Measurements from ENCODE around the gene LAMTOR1. TPM values are rescaled to one million over a fixed set of nuclear protein-coding genes. Genes with fewer than 3 reads are reported as not detected.

Gene LAMTOR1
- total and polyA plus RNA-seq, 10 of the 15 experiments (the other 5 are each of a cell fraction or from before 2014, with no cell fraction given): 58.8 to 141 (median 110) TPM

GRCh38 chr11:72048766-72049460, 54.2 kb downstream of the LAMTOR1 start:
- H3K4me2 ChIP-seq (ENCODE audit: control insufficient read depth, insufficient read depth): no peak overlapping the region
- H2AFZ ChIP-seq (ENCODE audit: control insufficient read depth, low read depth, low read length): no peak overlapping the region
- ChIA-PET CTCF (interaction anchor here (0.8 to 3.1 kb wide), 6 partner anchors 9 to 71 kb away, joined by 3 to 12 read pairs (median 4); no protein-coding TSS in a partner anchor), SMC1A (ENCODE audit: uncharacterized antibody, unreplicated experiment) (interaction anchor here (1.0 to 1.7 kb wide), 4 partner anchors 8 to 117 kb away, joined by 3 to 5 read pairs (median 3); no protein-coding TSS in a partner anchor), RAD21 (ENCODE audit: unreplicated experiment) (no interaction called here), POLR2A (interaction anchor here (1.2 kb wide), 1 partner anchor 24 kb away, joined by 3 read pairs; no protein-coding TSS in a partner anchor)
- no peaks in the 10 kb centered on the region for H3K4me1 ChIP-seq (ENCODE audit: control insufficient read depth, insufficient read depth, low read length)
- WGBS (ENCODE audit: insufficient coverage, insufficient replicate concordance, low lambda C conversion rate, missing lambda C conversion rate): 94% methylated on average over 3 of the region's 3 CpGs
- TF ChIP-seq MXI1 (IDR thresholded peaks at IDR 0.05; ENCODE audit: low read depth, low read length): no peak
- no peak for TF ChIP-seq ZZZ3 (IDR thresholded peaks at IDR 0.05; ENCODE audit: control insufficient read depth, insufficient read length, low read depth)
- no peak for TF ChIP-seq JUNB (IDR thresholded peaks at IDR 0.05)
- TF ChIP-seq PAX8 (IDR thresholded peaks at IDR 0.05): no peak
- no peak for TF ChIP-seq SUZ12 (IDR thresholded peaks at IDR 0.05; ENCODE audit: unreplicated experiment)
- no peak for TF ChIP-seq YBX1 (IDR thresholded peaks at IDR 0.05)
- TF ChIP-seq IKZF2 (IDR thresholded peaks at IDR 0.05): no peak
- TF ChIP-seq SIN3A (IDR thresholded peaks at IDR 0.05; ENCODE audit: low read depth, low read length): no peak
- peaks cover 2% of the 10 kb centered on the region for H3K79me2 ChIP-seq (ENCODE audit: control insufficient read depth, insufficient read depth, low read length)
- H3K36me3 ChIP-seq (ENCODE audit: control insufficient read depth in 2 of 2, insufficient read depth in 2 of 2, low read length in 1 of 2): peaks cover 3 to 10% of the 10 kb centered on the region in 2 experiments; a peak in 3 of 4 replicates
- no peak for FAIRE-seq
- BruUV-seq (replicated peaks): no TSS peak
- no peak for ATAC-seq
- H3K27me3 ChIP-seq (replicated peaks in 1 of 2; ENCODE audit: control insufficient read depth in 2 of 2, insufficient read depth in 2 of 2, low read length in 1 of 2): no peaks in the 10 kb centered on the region
- H3K4me3 ChIP-seq: no peak overlapping the region
- no peak overlapping the region for H3K9ac ChIP-seq (ENCODE audit: control insufficient read depth, insufficient read depth, low read length)
- in situ Hi-C loops (cut with MboI): no loop called here
- H4K20me1 ChIP-seq (ENCODE audit: control insufficient read depth, insufficient read depth): no peaks in the 10 kb centered on the region
- H3K27ac ChIP-seq (ENCODE audit: control insufficient read depth, insufficient read depth): no peak overlapping the region
- no peaks in the 10 kb centered on the region for H3K9me3 ChIP-seq (replicated peaks; ENCODE audit: control insufficient read depth, insufficient read depth, low read length)
- no peak for DNase-seq (ENCODE audit: low read depth, low spot score)
- intact Hi-C loops (cut with micrococcal nuclease; ENCODE audit: unreplicated experiment): no loop called here

Small RNA genes lying within 50 kb of the gene (microRNA-seq; reads per million reads assigned to microRNA genes)
- 0.75 reads per million for gene MIR3165

Small RNA genes lying within 50 kb of the gene (small RNA-seq; reads per million reads assigned to genes)
- gene MIR3165 (0.16 reads per million), gene RNU6-72P (not detected)

Other genes starting within 250 kb of the LAMTOR1 start
Only the 7 nearest of the 13 such genes appear.
- 4.9 and 5.5 TPM in 2 replicates for gene IL18BP, start 104.4 kb downstream of the LAMTOR1 start, total RNA-seq (2014; rRNA removed)
- 5.0 and 5.9 TPM in 2 replicates for gene IL18BP, start 104.4 kb downstream of the LAMTOR1 start, total RNA-seq (2014; rRNA removed; fragmentation: Illumina TruSeq; extraction: Trizol)
- 16.3 and 19.0 TPM in 2 replicates for gene IL18BP, start 104.4 kb downstream of the LAMTOR1 start, total RNA-seq (2021)
- 9.2 and 11.8 TPM in 2 replicates for gene IL18BP, start 104.4 kb downstream of the LAMTOR1 start, polyA plus RNA-seq (2011; rRNA removed)
- 13.7 and 15.9 TPM in 2 replicates for gene IL18BP, start 104.4 kb downstream of the LAMTOR1 start, polyA plus RNA-seq (2014; fragmentation: Illumina TruSeq; extraction: Trizol)
- 1 to 10 TPM; 2.6 to 3.5 TPM for gene IL18BP, start 104.4 kb downstream of the LAMTOR1 start, polyA plus RNA-seq (2014; fragmentation: Nextera tagmentation; extraction: Ambion mirVana)
- gene IL18BP, start 104.4 kb downstream of the LAMTOR1 start, polyA plus RNA-seq (2014; rRNA removed): 18.1 and 23.4 TPM in 2 replicates
- 10 to 100 TPM; 10.2 to 11.1 TPM for gene IL18BP, start 104.4 kb downstream of the LAMTOR1 start, polyA plus RNA-seq (2016; fragmentation: Nextera tagmentation; extraction: Ambion mirVana)
- 82.3 and 88.1 TPM in 2 replicates for gene NUMA1, start 22.8 kb downstream of the LAMTOR1 start, total RNA-seq (2014; rRNA removed)
- 44.3 TPM in 2 replicates for gene NUMA1, start 22.8 kb downstream of the LAMTOR1 start, total RNA-seq (2014; rRNA removed; fragmentation: Illumina TruSeq; extraction: Trizol)
- 102 and 111 TPM in 2 replicates for gene NUMA1, start 22.8 kb downstream of the LAMTOR1 start, total RNA-seq (2021)
- 32.7 and 61.5 TPM in 2 replicates for gene NUMA1, start 22.8 kb downstream of the LAMTOR1 start, polyA plus RNA-seq (2011; rRNA removed)
- 36.7 and 60.6 TPM in 2 replicates for gene NUMA1, start 22.8 kb downstream of the LAMTOR1 start, polyA plus RNA-seq (2014; fragmentation: Illumina TruSeq; extraction: Trizol)
- 1 to 10 TPM; 5.5 to 7.1 TPM for gene NUMA1, start 22.8 kb downstream of the LAMTOR1 start, polyA plus RNA-seq (2014; fragmentation: Nextera tagmentation; extraction: Ambion mirVana)
- gene NUMA1, start 22.8 kb downstream of the LAMTOR1 start, polyA plus RNA-seq (2014; rRNA removed): 77.3 and 84.6 TPM in 2 replicates
- 10 to 100 TPM; 58.1 to 63.5 TPM for gene NUMA1, start 22.8 kb downstream of the LAMTOR1 start, polyA plus RNA-seq (2016; fragmentation: Nextera tagmentation; extraction: Ambion mirVana)
- gene LRRC51, start 22.4 kb downstream of the LAMTOR1 start, total RNA-seq (2014; rRNA removed): 4.0 and 5.6 TPM in 2 replicates
- gene LRRC51, start 22.4 kb downstream of the LAMTOR1 start, total RNA-seq (2014; rRNA removed; fragmentation: Illumina TruSeq; extraction: Trizol): 4.1 and 4.7 TPM in 2 replicates
- gene LRRC51, start 22.4 kb downstream of the LAMTOR1 start, total RNA-seq (2021): 2.6 and 5.5 TPM in 2 replicates
- 6.1 and 8.6 TPM in 2 replicates for gene LRRC51, start 22.4 kb downstream of the LAMTOR1 start, polyA plus RNA-seq (2011; rRNA removed)
- 6.4 and 11.7 TPM in 2 replicates for gene LRRC51, start 22.4 kb downstream of the LAMTOR1 start, polyA plus RNA-seq (2014; fragmentation: Illumina TruSeq; extraction: Trizol)
- 1 to 10 TPM; 4.7 to 6.2 TPM for gene LRRC51, start 22.4 kb downstream of the LAMTOR1 start, polyA plus RNA-seq (2014; fragmentation: Nextera tagmentation; extraction: Ambion mirVana)
- gene LRRC51, start 22.4 kb downstream of the LAMTOR1 start, polyA plus RNA-seq (2014; rRNA removed): 7.5 and 7.8 TPM in 2 replicates
- gene LRRC51, start 22.4 kb downstream of the LAMTOR1 start, polyA plus RNA-seq (2016; fragmentation: Nextera tagmentation; extraction: Ambion mirVana): 1 to 10 TPM; 3.1 to 6.1 TPM
- not detected in 2 replicates for gene TOMT, start 2.6 kb upstream of the LAMTOR1 start, total RNA-seq (2014; rRNA removed)
- not detected in 2 replicates for gene TOMT, start 2.6 kb upstream of the LAMTOR1 start, total RNA-seq (2014; rRNA removed; fragmentation: Illumina TruSeq; extraction: Trizol)
- not detected in 2 replicates for gene TOMT, start 2.6 kb upstream of the LAMTOR1 start, total RNA-seq (2021)
- gene TOMT, start 2.6 kb upstream of the LAMTOR1 start, polyA plus RNA-seq (2011; rRNA removed): not detected in 2 replicates
- not detected in 2 replicates for gene TOMT, start 2.6 kb upstream of the LAMTOR1 start, polyA plus RNA-seq (2014; fragmentation: Illumina TruSeq; extraction: Trizol)
- gene TOMT, start 2.6 kb upstream of the LAMTOR1 start, polyA plus RNA-seq (2014; fragmentation: Nextera tagmentation; extraction: Ambion mirVana): not detected
- gene TOMT, start 2.6 kb upstream of the LAMTOR1 start, polyA plus RNA-seq (2014; rRNA removed): not detected in 2 replicates
- gene TOMT, start 2.6 kb upstream of the LAMTOR1 start, polyA plus RNA-seq (2016; fragmentation: Nextera tagmentation; extraction: Ambion mirVana): not detected
- gene ANAPC15, start 9.4 kb upstream of the LAMTOR1 start, total RNA-seq (2014; rRNA removed): 78.0 and 83.4 TPM in 2 replicates
- 88.3 and 88.6 TPM in 2 replicates for gene ANAPC15, start 9.4 kb upstream of the LAMTOR1 start, total RNA-seq (2014; rRNA removed; fragmentation: Illumina TruSeq; extraction: Trizol)
- gene ANAPC15, start 9.4 kb upstream of the LAMTOR1 start, total RNA-seq (2021): 81.0 and 85.6 TPM in 2 replicates
- 84.6 and 99.6 TPM in 2 replicates for gene ANAPC15, start 9.4 kb upstream of the LAMTOR1 start, polyA plus RNA-seq (2011; rRNA removed)
- 91.9 and 118 TPM in 2 replicates for gene ANAPC15, start 9.4 kb upstream of the LAMTOR1 start, polyA plus RNA-seq (2014; fragmentation: Illumina TruSeq; extraction: Trizol)
- gene ANAPC15, start 9.4 kb upstream of the LAMTOR1 start, polyA plus RNA-seq (2014; fragmentation: Nextera tagmentation; extraction: Ambion mirVana): 100 to 1,000 TPM; 230 to 372 TPM
- 84.3 and 86.0 TPM in 2 replicates for gene ANAPC15, start 9.4 kb upstream of the LAMTOR1 start, polyA plus RNA-seq (2014; rRNA removed)
- 100 to 1,000 TPM; 126 to 141 TPM for gene ANAPC15, start 9.4 kb upstream of the LAMTOR1 start, polyA plus RNA-seq (2016; fragmentation: Nextera tagmentation; extraction: Ambion mirVana)
- gene FOLR3, start 32.4 kb upstream of the LAMTOR1 start, total RNA-seq (2014; rRNA removed): not detected in 2 replicates
- not detected in 2 replicates for gene FOLR3, start 32.4 kb upstream of the LAMTOR1 start, total RNA-seq (2014; rRNA removed; fragmentation: Illumina TruSeq; extraction: Trizol)
- not detected in 2 replicates for gene FOLR3, start 32.4 kb upstream of the LAMTOR1 start, total RNA-seq (2021)
- gene FOLR3, start 32.4 kb upstream of the LAMTOR1 start, polyA plus RNA-seq (2011; rRNA removed): not detected in 2 replicates
- gene FOLR3, start 32.4 kb upstream of the LAMTOR1 start, polyA plus RNA-seq (2014; fragmentation: Illumina TruSeq; extraction: Trizol): not detected in 2 replicates
- not detected for gene FOLR3, start 32.4 kb upstream of the LAMTOR1 start, polyA plus RNA-seq (2014; fragmentation: Nextera tagmentation; extraction: Ambion mirVana)
- not detected in 2 replicates for gene FOLR3, start 32.4 kb upstream of the LAMTOR1 start, polyA plus RNA-seq (2014; rRNA removed)
- gene FOLR3, start 32.4 kb upstream of the LAMTOR1 start, polyA plus RNA-seq (2016; fragmentation: Nextera tagmentation; extraction: Ambion mirVana): not detected
- gene FOLR1, start 88.8 kb upstream of the LAMTOR1 start, total RNA-seq (2014; rRNA removed): not detected in 2 replicates
- not detected in 2 replicates for gene FOLR1, start 88.8 kb upstream of the LAMTOR1 start, total RNA-seq (2014; rRNA removed; fragmentation: Illumina TruSeq; extraction: Trizol)
- not detected in 2 replicates for gene FOLR1, start 88.8 kb upstream of the LAMTOR1 start, total RNA-seq (2021)
- not detected in 2 replicates for gene FOLR1, start 88.8 kb upstream of the LAMTOR1 start, polyA plus RNA-seq (2011; rRNA removed)
- not detected in 2 replicates for gene FOLR1, start 88.8 kb upstream of the LAMTOR1 start, polyA plus RNA-seq (2014; fragmentation: Illumina TruSeq; extraction: Trizol)
- gene FOLR1, start 88.8 kb upstream of the LAMTOR1 start, polyA plus RNA-seq (2014; fragmentation: Nextera tagmentation; extraction: Ambion mirVana): not detected
- gene FOLR1, start 88.8 kb upstream of the LAMTOR1 start, polyA plus RNA-seq (2014; rRNA removed): not detected in 2 replicates
- not detected for gene FOLR1, start 88.8 kb upstream of the LAMTOR1 start, polyA plus RNA-seq (2016; fragmentation: Nextera tagmentation; extraction: Ambion mirVana)